Adipocyte (in vitro differentiated cells): Measurements from ENCODE around the gene RGS7BP.

Experiments used
- DNase-seq: peaks from one replicate; pipeline ENCODE4 v3.0.0-alpha.2; 2015; ENCODE audit warnings: low read depth
- H3K27me3 ChIP-seq: replicated peaks from 2 replicates; pipeline ENCODE4 v1.7.0; 2013; ENCODE audit warnings: mild to moderate bottlenecking, low read length, moderate library complexity; ENCODE audit not compliant: control insufficient read depth, insufficient read depth
- H3K36me3 ChIP-seq: 2 replicates; pipeline ENCODE4 v1.7.0; 2013; ENCODE audit warnings: low read length, mild to moderate bottlenecking, moderate library complexity; ENCODE audit not compliant: control insufficient read depth, insufficient read depth, severe bottlenecking
- H3K4me1 ChIP-seq: 2 replicates; pipeline ENCODE4 v1.7.0; 2013; ENCODE audit warnings: mild to moderate bottlenecking, low read length, moderate library complexity; ENCODE audit not compliant: control insufficient read depth, insufficient read depth
- H3K4me3 ChIP-seq: 2 replicates; pipeline ENCODE4 v1.7.0; 2013; ENCODE audit warnings: mild to moderate bottlenecking, low read length, moderate library complexity
- H3K9ac ChIP-seq: 2 replicates; pipeline ENCODE4 v1.7.0; 2013; ENCODE audit warnings: mild to moderate bottlenecking, low read length, moderate library complexity
- H3K9me3 ChIP-seq: 2 replicates; pipeline ENCODE4 v1.7.0; 2013; ENCODE audit warnings: mild to moderate bottlenecking, low read length, moderate library complexity; ENCODE audit not compliant: control insufficient read depth

Gene RGS7BP

DNA sequence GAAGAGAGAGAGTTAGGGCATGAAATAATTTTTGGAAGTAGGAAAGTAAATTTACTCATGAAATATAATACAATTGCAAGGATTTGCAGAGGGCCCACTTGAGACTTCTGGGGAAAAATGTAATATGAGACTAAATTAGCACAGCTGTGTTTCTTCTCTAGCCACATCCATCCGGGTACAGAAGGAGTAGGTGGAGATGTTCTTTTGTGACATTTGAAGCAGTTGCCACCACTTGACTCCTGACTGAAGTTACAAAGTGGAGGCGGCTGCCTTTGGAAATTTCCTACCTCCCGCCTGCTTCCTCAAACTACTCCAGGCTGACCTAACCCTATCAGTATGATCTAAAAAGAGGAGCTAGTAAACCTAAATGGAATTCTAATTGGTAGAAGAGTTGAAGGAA lies 126.4 kb downstream of the RGS7BP start:
- Histone ChIP-seq H3K9me3 (no peaks in the 10 kb centered on the region), H3K9ac (no peak overlapping the region), H3K27me3 (no peaks in the 10 kb centered on the region), H3K4me1 (peaks cover 13% of the 10 kb centered on the region), H3K4me3 (no peak overlapping the region), H3K36me3 (no peaks in the 10 kb centered on the region)
- peak; percentile 75 for DNase-seq

DNA sequence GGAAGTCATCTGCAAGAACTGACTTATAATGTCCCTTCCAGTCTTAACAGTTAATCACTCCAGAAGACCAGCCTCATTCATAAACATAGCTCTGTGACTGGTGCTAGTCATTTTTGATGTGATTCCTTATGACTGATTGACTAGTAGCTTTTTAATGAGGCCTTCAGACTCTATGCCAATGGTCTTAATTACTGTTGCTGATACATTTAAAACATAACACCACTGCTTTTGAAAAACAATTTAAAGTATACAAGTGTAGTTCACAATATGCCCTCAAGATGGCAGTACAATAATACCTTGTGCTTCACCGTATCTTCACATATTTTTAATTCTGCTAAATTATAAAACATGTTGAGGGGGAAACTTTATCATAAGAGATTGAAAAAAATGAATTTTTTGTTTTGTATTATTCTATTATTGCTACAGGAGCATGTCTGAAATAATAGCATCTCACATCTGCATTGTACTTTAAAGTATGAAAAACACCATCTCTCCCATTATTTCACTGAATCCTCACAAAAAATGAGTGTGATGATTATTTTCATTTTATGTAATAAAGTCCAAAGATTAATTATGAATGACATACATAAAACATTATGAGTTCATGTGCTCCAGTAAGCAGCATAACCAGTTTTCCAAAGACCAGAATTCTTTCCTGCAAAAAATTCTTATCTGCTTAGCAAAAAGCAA lies 129.3 kb downstream of the RGS7BP start:
- peak; percentile 76 for DNase-seq
- no peaks in the 10 kb centered on the region for H3K9me3 ChIP-seq
- peaks cover 18% of the 10 kb centered on the region for H3K4me1 ChIP-seq
- no peaks in the 10 kb centered on the region for H3K36me3 ChIP-seq
- H3K4me3 ChIP-seq = no peak overlapping the region
- H3K9ac ChIP-seq = peak overlapping the region; percentile 4
- no peaks in the 10 kb centered on the region for H3K27me3 ChIP-seq

DNA sequence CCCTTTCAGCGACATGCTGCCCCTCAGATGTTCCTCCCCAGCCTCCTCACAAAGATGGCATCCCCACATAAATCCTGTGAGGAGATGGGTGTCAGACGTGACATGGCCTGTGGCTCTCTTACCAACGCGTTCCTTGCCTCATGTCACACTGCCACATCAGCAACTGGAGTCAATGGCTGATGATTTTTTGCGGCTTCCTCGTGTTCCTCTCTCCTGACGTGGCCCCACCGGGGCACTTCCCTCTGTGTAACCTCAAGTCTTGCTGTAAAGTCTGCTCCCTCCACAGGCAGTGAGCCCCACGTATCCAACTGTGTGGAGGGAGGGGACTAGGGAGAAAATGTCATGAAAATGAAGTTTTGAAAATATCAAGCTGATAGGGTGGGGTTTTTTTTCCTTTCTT lies 131.3 kb downstream of the RGS7BP start:
- H3K4me1 ChIP-seq = peaks cover 14% of the 10 kb centered on the region
- no peaks in the 10 kb centered on the region for H3K36me3 ChIP-seq
- no peaks in the 10 kb centered on the region for H3K27me3 ChIP-seq
- H3K9me3 ChIP-seq = no peaks in the 10 kb centered on the region
- H3K4me3 ChIP-seq = no peak overlapping the region
- H3K9ac ChIP-seq = no peak overlapping the region
- DNase-seq = no peak

DNA sequence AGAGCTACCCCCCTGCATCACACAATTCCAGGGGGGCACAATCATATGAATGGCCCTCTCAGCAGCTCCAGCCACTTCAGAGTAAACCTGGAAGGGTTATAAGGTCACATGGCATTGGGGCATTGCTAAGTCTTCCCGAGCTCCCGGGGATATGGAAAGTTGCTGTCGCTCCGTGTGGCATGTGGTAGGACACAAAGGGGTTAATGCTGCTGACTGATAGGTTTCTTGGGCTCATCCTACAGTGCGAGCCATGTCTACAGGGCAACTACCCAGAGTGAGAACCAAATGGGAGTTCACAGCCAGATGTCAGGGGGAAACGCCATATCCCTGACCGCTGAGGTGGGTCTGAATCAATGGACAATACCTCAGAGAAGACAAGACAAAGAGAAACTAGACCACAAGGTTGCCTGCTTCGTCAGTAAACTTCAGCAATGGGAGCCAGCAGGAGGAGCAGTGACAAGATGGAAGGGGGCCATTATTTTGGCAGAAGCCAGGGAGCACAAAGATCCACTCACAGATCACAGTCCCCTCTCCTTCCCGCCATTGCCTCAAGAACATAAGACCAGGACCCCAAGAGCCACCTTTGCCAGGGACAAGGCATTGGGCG lies 132.1 kb downstream of the RGS7BP start:
- no peak for DNase-seq
- Histone ChIP-seq H3K9me3 (no peaks in the 10 kb centered on the region), H3K4me3 (no peak overlapping the region), H3K27me3 (no peaks in the 10 kb centered on the region), H3K4me1 (peaks cover 7% of the 10 kb centered on the region), H3K9ac (no peak overlapping the region), H3K36me3 (no peaks in the 10 kb centered on the region)

DNA sequence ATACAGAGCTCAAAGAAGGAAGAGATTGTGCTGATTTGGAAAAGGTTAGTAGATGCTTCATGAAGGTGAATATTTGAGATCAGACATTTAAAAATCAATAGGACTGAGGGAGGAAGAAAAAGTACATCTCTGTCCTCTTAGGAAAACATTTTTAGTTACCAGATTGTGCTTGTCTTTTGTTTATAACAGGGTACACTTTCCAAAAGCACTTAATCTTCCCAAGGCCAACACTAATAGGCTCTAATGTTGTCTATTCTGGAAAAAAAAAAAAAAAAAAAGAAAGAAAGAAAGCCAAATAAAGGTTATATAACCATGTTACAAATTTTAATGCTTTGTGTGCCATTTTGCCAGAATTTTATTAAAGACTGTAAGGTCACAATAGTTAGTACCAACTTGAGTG lies 139.0 kb downstream of the RGS7BP start:
- no peaks in the 10 kb centered on the region for H3K9me3 ChIP-seq
- H3K36me3 ChIP-seq = no peaks in the 10 kb centered on the region
- H3K9ac ChIP-seq = no peak overlapping the region
- no peak overlapping the region for H3K4me3 ChIP-seq
- no peak for DNase-seq
- no peaks in the 10 kb centered on the region for H3K27me3 ChIP-seq
- H3K4me1 ChIP-seq = no peaks in the 10 kb centered on the region

DNA sequence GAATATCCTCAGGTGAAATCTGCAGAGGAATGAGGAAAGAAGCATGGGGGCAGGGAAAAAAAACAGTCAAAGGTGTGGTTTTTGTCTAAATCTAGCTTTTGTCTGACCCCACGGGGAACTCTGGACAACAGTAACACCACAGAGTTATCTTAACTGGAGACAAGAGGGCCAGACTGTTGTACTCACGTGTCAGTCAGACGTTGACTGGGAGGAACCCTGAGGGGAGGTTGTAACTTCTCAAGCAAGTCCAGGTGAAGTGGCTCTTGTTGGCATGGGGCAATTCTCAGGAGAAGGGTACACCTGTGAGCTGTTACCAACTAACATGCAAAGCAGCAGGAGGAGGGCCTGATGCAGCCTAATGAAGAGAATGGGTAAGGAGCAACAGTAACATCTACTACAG lies 140.4 kb downstream of the RGS7BP start:
- no peak overlapping the region for H3K9ac ChIP-seq
- H3K9me3 ChIP-seq = no peaks in the 10 kb centered on the region
- H3K27me3 ChIP-seq = no peaks in the 10 kb centered on the region
- DNase-seq = no peak
- no peaks in the 10 kb centered on the region for H3K36me3 ChIP-seq
- no peaks in the 10 kb centered on the region for H3K4me1 ChIP-seq
- H3K4me3 ChIP-seq = no peak overlapping the region

DNA sequence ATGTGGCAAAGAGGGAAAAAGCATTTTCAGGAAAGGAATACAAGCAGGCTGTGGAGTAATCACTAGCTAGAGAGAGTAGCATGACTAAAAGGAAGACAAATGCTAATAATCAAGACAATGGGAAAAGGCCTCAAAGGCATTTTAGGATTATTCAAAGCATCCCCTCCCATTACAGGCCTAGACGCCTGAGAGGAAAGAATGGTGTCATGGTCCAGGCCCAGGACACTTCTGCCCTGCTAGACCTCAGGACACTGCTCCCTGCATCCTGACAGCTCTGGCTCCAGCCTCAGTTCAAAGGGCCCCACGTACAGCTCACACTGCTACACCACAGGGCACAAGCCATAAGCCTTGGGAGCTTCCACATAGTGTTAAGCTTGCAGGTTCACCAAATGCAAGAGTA lies 143.7 kb downstream of the RGS7BP start:
- Histone ChIP-seq H3K27me3 (no peaks in the 10 kb centered on the region), H3K9me3 (no peaks in the 10 kb centered on the region), H3K4me3 (no peak overlapping the region), H3K4me1 (no peaks in the 10 kb centered on the region), H3K36me3 (no peaks in the 10 kb centered on the region), H3K9ac (no peak overlapping the region)
- no peak for DNase-seq

DNA sequence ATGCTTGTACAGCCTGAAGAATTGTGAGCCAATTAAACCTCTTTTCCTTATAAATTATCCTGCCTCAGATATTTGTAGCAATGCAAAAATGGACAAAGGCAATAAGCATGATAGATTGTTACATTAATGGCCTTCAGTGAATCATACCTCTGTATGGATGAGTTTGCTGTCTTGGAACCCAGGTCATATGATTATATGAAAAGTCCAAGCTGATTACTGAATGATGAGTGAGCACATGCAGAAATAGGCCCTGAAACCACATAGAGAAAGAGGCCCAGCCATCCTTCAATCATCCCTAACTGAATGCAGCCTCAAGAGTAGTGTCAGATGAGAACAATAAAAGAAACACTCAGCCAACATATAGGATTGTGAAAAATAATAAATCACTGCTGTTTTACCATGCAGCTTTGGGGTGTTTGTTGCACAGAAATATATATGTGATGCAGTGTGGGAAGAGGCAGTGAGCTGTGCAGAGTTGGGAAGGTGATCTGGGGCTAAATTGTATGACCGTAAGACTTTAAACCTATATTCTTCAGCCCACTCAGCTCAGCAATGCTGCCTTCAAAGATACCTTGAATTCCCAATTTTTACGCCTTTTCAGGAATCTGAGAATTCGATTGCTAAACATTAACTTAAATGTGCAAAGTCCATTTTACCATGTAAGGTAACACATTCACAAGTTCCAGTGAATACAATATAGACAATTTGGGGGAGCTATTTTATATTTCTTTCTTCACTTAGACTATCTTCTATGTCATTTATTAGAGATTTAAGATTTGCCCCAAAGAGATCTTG lies 148.1 kb downstream of the RGS7BP start:
- Histone ChIP-seq H3K36me3 (no peaks in the 10 kb centered on the region), H3K4me3 (no peak overlapping the region), H3K27me3 (no peaks in the 10 kb centered on the region), H3K4me1 (no peaks in the 10 kb centered on the region), H3K9ac (no peak overlapping the region), H3K9me3 (no peaks in the 10 kb centered on the region)
- no peak for DNase-seq

DNA sequence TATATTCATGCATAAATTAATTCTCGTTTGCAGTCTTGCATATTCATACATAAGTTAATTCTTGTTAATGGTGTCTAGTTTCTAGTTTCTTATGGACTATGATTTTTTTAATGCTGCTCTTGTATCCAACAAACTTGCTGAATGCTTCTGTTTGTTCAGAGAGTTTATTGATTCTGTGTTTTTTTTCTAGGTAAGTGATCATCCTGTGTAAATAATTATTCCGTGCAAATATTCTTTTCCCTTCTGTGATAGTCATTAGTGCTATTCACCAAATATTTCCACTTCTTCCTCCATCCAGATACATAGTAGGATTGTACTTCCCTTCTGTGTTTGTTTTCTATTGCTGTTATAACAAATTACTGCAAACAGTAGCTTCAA lies 148.7 kb downstream of the RGS7BP start:
- Histone ChIP-seq H3K9me3 (no peaks in the 10 kb centered on the region), H3K36me3 (no peaks in the 10 kb centered on the region), H3K4me3 (no peak overlapping the region), H3K27me3 (no peaks in the 10 kb centered on the region), H3K4me1 (no peaks in the 10 kb centered on the region), H3K9ac (no peak overlapping the region)
- no peak for DNase-seq

DNA sequence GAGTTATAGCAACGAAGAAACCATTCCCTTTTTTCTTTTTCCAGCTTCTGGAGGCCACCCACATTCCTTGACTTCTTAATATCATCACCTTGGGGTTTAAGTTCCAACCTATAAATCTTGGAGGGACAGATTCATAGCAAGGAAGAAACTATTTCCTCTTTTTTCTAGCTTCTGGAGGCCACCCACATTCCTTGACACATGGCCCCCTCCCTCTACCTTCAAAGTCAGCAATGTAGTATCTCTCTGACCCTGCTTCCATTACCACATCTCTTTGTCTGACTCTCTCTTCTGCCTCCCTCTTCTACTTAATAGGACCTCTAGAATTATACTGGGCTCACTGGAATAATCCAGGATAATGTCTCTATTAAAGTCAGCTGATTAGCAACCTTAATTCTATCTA lies 149.8 kb downstream of the RGS7BP start:
- no peak for DNase-seq
- no peaks in the 10 kb centered on the region for H3K36me3 ChIP-seq
- H3K27me3 ChIP-seq = no peaks in the 10 kb centered on the region
- H3K4me3 ChIP-seq = no peak overlapping the region
- H3K4me1 ChIP-seq = no peaks in the 10 kb centered on the region
- no peak overlapping the region for H3K9ac ChIP-seq
- H3K9me3 ChIP-seq = no peaks in the 10 kb centered on the region

DNA sequence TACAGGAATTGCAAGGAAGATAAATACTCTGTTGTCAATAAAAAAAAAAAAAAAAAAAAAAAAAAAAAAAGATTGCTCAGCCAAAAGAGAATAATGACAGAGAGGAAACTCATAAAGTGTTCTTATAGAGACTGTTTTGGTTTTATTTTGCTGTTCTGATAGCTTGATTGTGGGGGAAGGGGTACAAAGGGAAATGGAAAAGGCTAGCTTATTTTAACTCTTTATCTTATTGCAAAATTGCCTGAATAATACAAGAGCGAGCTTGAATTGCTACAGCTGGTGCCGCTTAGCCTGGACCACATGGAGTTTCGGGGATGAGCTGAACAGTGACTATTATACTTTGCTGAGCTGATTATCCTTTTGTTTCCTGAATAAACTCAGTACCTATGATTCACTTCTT lies 153.5 kb downstream of the RGS7BP start:
- DNase-seq = peak; percentile 6
- Histone ChIP-seq H3K27me3 (no peaks in the 10 kb centered on the region), H3K4me1 (no peaks in the 10 kb centered on the region), H3K9ac (no peak overlapping the region), H3K9me3 (no peaks in the 10 kb centered on the region), H3K4me3 (no peak overlapping the region), H3K36me3 (no peaks in the 10 kb centered on the region)
